Central memory CD8-positive, alpha-beta T cell (primary cell): Measurements from ENCODE around the gene GYPA.
"Not testable (repeated sequence)": the region's sequence is repeated elsewhere in the genome, so short reads cannot be mapped to it uniquely, and the experiment has no call there.

Source experiments
- ATAC-seq: fragments of 150-1000 bp; cut with Tn5 transposase; replicated peaks from 2 replicates; pipeline ENCODE4 v1.10.0; 2022; ENCODE audit warnings: mild to moderate bottlenecking, moderate FRiP score, moderate number of reproducible peaks; ENCODE audit not compliant: poor library complexity, severe bottlenecking; ENCODE audit errors: extremely low read depth
- DNase-seq, 2 donors: peaks; one replicate each; pipeline ENCODE4 v3.0.0; 2021; ENCODE audit warnings: low spot score in 2 of 2
- H3K27ac Mint-ChIP-seq: one replicate; pipeline ENCODE4 v1.8.0; 2022; ENCODE audit warnings: low read depth, mild to moderate bottlenecking, moderate library complexity, mixed read lengths
- H3K27me3 Mint-ChIP-seq: one replicate; pipeline ENCODE4 v1.8.0; 2022; ENCODE audit warnings: mixed read lengths
- H3K36me3 Mint-ChIP-seq: one replicate; pipeline ENCODE4 v1.8.0; 2022; ENCODE audit warnings: mild to moderate bottlenecking, moderate library complexity, mixed read lengths; ENCODE audit not compliant: insufficient read depth
- H3K4me1 Mint-ChIP-seq: one replicate; pipeline ENCODE4 v1.8.0; 2022; ENCODE audit warnings: mixed read lengths
- H3K4me3 Mint-ChIP-seq: one replicate; pipeline ENCODE4 v1.8.0; 2022; ENCODE audit warnings: mild to moderate bottlenecking, moderate library complexity, mixed read lengths
- H3K9me3 Mint-ChIP-seq: one replicate; pipeline ENCODE4 v1.8.0; 2022; ENCODE audit warnings: mixed read lengths

Gene GYPA

GRCh38 chr4:144142690-144143326, 2.3 kb upstream of the GYPA start:
- not testable (repeated sequence) for H3K27ac Mint-ChIP-seq, DNase-seq, H3K9me3 Mint-ChIP-seq, H3K36me3 Mint-ChIP-seq, H3K4me1 Mint-ChIP-seq, ATAC-seq, H3K27me3 Mint-ChIP-seq, H3K4me3 Mint-ChIP-seq

- Mint-ChIP-seq H3K27ac (no peak overlapping the region), H3K36me3 (no peaks in the 10 kb centered on the region), H3K9me3 (no peaks in the 10 kb centered on the region), H3K4me3 (no peak overlapping the region), H3K27me3 (peaks cover 6% of the 10 kb centered on the region), H3K4me1 (no peaks in the 10 kb centered on the region)
- DNase-seq (no peak), ATAC-seq (no peak)
Observed at GRCh38 chr4:144141493-144141892, 975 bp upstream of the GYPA start.

- not testable (repeated sequence) for H3K4me1 Mint-ChIP-seq, H3K36me3 Mint-ChIP-seq, ATAC-seq, H3K4me3 Mint-ChIP-seq, H3K27me3 Mint-ChIP-seq, H3K27ac Mint-ChIP-seq, DNase-seq, H3K9me3 Mint-ChIP-seq
Observed at GRCh38 chr4:144139991-144140390, 527 bp downstream of the GYPA start.

- H3K36me3 Mint-ChIP-seq, H3K4me1 Mint-ChIP-seq, DNase-seq, ATAC-seq, H3K4me3 Mint-ChIP-seq, H3K9me3 Mint-ChIP-seq, H3K27ac Mint-ChIP-seq, H3K27me3 Mint-ChIP-seq: not testable (repeated sequence)
Observed at GRCh38 chr4:144139547-144139946, 971 bp downstream of the GYPA start.

- not testable (repeated sequence) for ATAC-seq, H3K27me3 Mint-ChIP-seq, H3K27ac Mint-ChIP-seq, H3K4me3 Mint-ChIP-seq, H3K4me1 Mint-ChIP-seq, H3K9me3 Mint-ChIP-seq, H3K36me3 Mint-ChIP-seq, DNase-seq
Observed at GRCh38 chr4:144138239-144138638, 2.3 kb downstream of the GYPA start.

- not testable (repeated sequence) for H3K9me3 Mint-ChIP-seq, H3K4me1 Mint-ChIP-seq, ATAC-seq, H3K27ac Mint-ChIP-seq, H3K36me3 Mint-ChIP-seq, DNase-seq, H3K4me3 Mint-ChIP-seq
- peaks cover 15% of the 10 kb centered on the region for H3K27me3 Mint-ChIP-seq
Observed at GRCh38 chr4:144137137-144137931, 3.2 kb downstream of the GYPA start.

GRCh38 chr4:144136189-144136588, 4.3 kb downstream of the GYPA start:
- not testable (repeated sequence) for DNase-seq, H3K27ac Mint-ChIP-seq, H3K36me3 Mint-ChIP-seq, H3K4me1 Mint-ChIP-seq, H3K4me3 Mint-ChIP-seq, ATAC-seq, H3K9me3 Mint-ChIP-seq
- peaks cover 15% of the 10 kb centered on the region for H3K27me3 Mint-ChIP-seq

GRCh38 chr4:144130167-144130566, 10.4 kb downstream of the GYPA start:
- H3K27me3 Mint-ChIP-seq, H3K4me3 Mint-ChIP-seq, H3K9me3 Mint-ChIP-seq, DNase-seq, H3K36me3 Mint-ChIP-seq, ATAC-seq, H3K27ac Mint-ChIP-seq, H3K4me1 Mint-ChIP-seq: not testable (repeated sequence)

- H3K27me3 Mint-ChIP-seq, H3K4me1 Mint-ChIP-seq, H3K4me3 Mint-ChIP-seq, H3K27ac Mint-ChIP-seq, H3K36me3 Mint-ChIP-seq, DNase-seq, H3K9me3 Mint-ChIP-seq, ATAC-seq: not testable (repeated sequence)
Observed at GRCh38 chr4:144129336-144129875, 11.1 kb downstream of the GYPA start.

- H3K4me1 Mint-ChIP-seq, H3K27me3 Mint-ChIP-seq, H3K27ac Mint-ChIP-seq: not testable (repeated sequence)
Observed at GRCh38 chr4:144128709-144129320, 11.7 kb downstream of the GYPA start.

GRCh38 chr4:144125109-144125508, 15.4 kb downstream of the GYPA start:
- not testable (repeated sequence) for ATAC-seq, H3K9me3 Mint-ChIP-seq, H3K27me3 Mint-ChIP-seq, H3K36me3 Mint-ChIP-seq, H3K4me3 Mint-ChIP-seq, H3K4me1 Mint-ChIP-seq, H3K27ac Mint-ChIP-seq, DNase-seq

More at GRCh38 chr4:144128709-144129320, 11.7 kb downstream of the GYPA start:
- ATAC-seq, DNase-seq, H3K9me3 Mint-ChIP-seq, H3K4me3 Mint-ChIP-seq, H3K36me3 Mint-ChIP-seq: not testable (repeated sequence)

- H3K4me3 Mint-ChIP-seq, H3K9me3 Mint-ChIP-seq, H3K27me3 Mint-ChIP-seq, DNase-seq, H3K36me3 Mint-ChIP-seq, ATAC-seq, H3K4me1 Mint-ChIP-seq, H3K27ac Mint-ChIP-seq: not testable (repeated sequence)
Observed at GRCh38 chr4:144123982-144124635, 16.4 kb downstream of the GYPA start.
